GM20431 (cell line): ENCODE results near the gene ARHGEF38.
"Not testable (repeated sequence)": the region's sequence is repeated elsewhere in the genome, so short reads cannot be mapped to it uniquely, and the experiment has no call there.

ENCODE experiments used
- in situ Hi-C: fragments of 300-500 bp; cut with MseI, MboI; formaldehyde crosslinking; loops from one replicate; pipeline ENCODE4 v1.15.0; 2020; ENCODE audit warnings: low sequenced_read_pairs; ENCODE audit not compliant: unreplicated experiment

The ARHGEF38 gene

DNA sequence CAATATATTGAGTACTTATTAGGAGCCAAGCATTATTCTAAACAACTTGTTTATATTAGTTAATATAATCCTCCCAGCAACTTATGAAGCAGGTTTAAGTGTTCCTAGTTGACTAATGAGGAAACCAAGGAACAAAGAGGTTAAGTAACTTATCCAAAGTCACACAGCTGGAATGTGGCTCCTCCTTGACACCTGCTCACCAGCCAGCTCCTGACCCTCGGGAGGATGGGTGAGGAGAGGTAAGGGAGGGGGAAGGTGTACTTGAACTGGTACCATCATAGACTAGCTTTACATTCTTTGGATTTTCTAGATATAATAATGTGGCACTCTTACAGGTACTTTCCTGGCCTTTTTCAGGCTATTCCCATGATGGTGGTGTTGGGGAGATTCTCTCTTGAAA lies 50.7 kb downstream of the ARHGEF38 start:
- in situ Hi-C loops: no loop called here

DNA sequence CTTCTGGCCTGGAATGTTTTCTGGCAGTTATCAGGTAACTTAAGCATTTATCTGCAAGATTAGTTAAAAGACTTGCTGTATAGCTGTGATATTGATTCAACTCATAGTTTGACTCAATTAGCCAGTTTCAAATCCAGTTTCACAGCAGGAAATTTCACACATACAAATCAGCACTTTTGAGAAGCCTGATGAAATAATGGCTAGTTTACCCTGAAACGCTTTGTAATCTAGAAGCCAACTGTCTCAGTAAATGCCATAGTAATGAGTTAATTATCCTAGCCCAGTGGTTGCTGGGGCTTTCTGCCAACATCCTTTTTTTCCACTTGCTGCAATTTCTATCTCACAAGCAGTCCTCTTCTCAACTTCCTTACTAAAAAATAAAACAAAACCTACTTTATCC lies 53.1 kb downstream of the ARHGEF38 start:
- in situ Hi-C loops: no loop called here

DNA sequence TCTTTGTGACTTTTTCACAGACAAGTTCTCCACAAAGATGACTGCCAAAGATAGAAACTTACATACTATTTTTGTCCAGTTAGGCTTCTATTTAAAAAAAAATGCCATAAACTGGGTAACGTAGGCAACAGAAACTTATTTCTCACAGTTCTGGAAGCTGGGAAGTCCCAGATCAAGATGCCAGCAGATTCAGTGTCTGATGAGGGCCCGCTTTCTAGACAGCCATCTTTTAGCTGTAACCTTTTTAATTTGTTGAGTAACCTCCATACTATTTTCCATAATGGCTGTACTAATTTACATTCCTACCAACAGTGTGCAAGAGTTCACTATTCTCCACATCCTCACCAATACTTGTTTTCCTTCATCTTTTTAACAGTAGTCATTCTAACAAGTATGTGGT lies 55.5 kb downstream of the ARHGEF38 start:
- in situ Hi-C loops: no loop called here

GRCh38 chr4:105609819-105610218 lies 57.4 kb downstream of the ARHGEF38 start:
- in situ Hi-C loops: not testable (repeated sequence)

DNA sequence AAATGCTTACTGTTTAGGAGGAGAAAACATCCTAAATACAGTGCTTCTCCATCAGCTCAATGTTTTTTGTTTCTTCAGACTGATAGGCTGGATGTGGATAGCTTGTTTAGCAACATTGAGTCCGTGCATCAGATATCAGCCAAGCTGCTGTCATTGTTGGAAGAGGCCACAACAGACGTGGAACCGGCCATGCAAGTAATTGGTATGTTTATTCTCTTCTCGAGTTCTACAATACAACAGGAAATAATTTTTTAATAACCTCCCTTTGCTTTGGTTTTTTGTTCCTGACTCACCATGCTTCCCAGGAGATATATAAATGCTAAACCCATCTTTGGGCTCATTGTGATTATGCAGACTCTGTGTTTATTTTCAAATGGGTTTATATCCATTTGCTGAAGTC lies 60.9 kb downstream of the ARHGEF38 start:
- in situ Hi-C loops: no loop called here

DNA sequence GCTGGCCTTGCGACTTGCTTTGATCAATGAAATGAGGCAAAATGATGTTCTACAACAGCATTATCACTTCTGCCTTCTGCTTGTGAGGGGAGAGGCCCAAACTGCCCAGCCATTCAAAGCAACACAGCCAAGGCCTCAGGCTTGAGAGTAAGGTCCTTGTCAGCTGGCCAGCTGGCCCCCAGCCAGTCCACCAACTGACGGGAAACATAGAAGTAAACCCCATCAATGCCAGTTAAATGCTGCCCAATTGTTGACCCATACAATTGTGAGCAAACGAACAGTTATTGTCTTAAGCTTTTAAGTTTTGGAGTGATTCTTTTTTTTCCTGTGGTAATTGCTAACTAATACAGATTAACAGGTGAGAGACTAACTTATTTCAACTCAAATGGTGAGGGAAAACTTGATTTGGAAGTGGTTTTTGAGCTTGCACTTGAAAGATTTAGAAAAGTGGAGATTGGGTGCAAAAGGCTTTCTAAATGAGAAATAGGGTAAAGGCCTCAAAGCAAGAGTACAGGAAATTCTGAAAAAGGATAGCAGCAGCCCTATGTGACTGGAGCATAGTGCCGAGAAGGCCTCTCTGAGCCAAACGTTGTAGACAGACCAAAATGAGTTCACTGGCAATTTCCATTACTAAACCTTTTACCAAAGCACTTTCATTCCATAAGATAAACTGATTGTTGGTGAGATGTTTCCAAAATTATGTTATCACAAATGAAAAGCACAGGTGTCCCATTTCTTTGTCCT lies 66.9 kb downstream of the ARHGEF38 start:
- in situ Hi-C loops: no loop called here

DNA sequence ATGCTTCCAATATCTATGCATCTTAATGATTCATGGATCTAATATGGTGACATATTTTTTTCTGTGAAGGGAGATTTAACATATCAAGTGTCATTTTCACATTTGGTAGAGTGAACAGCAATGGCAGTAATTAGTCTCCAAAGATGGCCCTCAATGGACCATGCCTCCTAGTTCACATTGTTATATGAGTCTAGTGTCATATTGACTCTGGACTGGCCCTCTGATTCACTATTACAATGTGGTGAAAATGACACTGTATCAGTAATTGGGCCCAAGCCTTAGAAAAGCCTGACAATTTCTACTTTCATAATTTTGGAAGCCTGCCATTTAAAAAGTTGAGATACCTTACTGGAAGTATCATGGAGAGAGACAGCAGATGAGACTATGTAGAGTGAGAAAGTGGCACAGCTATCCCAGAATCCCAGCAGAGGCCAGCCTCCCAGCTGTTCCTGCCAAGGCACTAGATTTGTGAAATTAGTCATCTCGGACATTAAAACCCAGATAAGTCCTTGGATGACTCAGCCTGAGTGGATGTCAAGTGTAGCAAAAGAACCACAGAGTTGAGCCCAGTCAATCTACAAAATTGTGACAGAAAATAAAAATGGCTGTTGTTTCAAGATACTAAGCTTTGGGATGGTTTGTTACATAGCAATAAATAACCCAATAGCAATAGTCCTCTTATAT lies 68.4 kb downstream of the ARHGEF38 start:
- in situ Hi-C loops: no loop called here

DNA sequence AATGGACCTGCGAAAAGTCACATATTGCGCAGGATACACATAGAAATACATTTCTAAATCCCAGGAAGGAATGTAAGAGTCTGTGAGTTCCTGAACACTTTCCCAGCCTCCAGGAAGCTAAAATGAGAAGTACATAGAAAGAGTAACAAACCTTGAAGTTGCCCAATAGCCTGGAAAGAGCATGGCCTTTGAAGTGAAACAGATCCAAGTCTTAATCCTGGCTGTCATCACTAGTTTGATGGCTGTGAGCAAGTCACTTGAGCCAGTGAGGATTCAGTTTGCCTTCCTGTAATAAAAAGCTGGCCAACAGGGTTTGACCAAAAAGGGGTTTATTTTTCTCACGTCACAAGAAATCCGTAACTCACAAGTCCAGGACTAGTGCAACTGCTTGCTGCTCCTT lies 69.8 kb downstream of the ARHGEF38 start:
- in situ Hi-C loops: no loop called here

- in situ Hi-C loops: no loop called here
Observed at GRCh38 chr4:105623099-105623498, 70.7 kb downstream of the ARHGEF38 start.

DNA sequence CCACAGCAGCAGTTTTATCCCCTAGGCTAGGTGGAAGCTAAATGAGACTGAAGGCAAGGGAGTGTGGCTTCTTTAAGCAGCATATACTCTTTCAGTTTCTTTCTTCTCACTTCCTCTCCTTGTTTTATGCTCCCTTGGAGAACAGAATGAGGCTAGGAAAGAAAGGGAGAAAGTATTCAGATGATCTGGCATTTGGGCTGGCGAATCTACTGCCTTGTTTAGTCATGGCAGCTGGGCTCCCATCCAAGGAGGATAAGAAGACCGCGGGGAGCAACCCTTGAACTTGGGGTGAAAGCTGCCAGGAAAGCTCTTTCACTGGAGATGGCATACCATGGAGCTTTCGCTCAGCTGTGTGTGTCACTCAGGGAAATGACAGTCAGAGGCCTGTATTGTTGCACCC lies 72.1 kb downstream of the ARHGEF38 start:
- in situ Hi-C loops: no loop called here

DNA sequence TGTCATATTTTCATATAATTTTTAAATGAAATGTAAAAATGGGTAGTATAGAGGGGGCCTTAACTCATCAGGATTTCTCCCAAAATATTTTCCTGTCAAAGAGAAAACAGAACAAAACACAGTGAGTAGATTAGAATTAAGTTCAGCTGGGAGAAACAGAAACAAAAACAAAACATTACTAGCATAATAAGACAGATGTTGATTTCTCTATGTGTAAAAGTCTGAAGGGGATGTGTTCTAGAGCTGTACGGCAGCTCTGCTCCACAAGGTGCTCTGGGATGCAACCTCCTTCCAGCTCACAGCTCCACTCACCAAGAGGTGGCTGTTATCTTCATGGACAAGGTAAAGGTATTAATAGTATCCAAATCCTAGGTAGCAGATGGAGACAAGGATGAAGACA lies 72.8 kb downstream of the ARHGEF38 start:
- in situ Hi-C loops: no loop called here

GRCh38 chr4:105626846-105627245 lies 74.4 kb downstream of the ARHGEF38 start:
- in situ Hi-C loops: no loop called here

GRCh38 chr4:105627620-105628019 lies 75.2 kb downstream of the ARHGEF38 start:
- in situ Hi-C loops: no loop called here

DNA sequence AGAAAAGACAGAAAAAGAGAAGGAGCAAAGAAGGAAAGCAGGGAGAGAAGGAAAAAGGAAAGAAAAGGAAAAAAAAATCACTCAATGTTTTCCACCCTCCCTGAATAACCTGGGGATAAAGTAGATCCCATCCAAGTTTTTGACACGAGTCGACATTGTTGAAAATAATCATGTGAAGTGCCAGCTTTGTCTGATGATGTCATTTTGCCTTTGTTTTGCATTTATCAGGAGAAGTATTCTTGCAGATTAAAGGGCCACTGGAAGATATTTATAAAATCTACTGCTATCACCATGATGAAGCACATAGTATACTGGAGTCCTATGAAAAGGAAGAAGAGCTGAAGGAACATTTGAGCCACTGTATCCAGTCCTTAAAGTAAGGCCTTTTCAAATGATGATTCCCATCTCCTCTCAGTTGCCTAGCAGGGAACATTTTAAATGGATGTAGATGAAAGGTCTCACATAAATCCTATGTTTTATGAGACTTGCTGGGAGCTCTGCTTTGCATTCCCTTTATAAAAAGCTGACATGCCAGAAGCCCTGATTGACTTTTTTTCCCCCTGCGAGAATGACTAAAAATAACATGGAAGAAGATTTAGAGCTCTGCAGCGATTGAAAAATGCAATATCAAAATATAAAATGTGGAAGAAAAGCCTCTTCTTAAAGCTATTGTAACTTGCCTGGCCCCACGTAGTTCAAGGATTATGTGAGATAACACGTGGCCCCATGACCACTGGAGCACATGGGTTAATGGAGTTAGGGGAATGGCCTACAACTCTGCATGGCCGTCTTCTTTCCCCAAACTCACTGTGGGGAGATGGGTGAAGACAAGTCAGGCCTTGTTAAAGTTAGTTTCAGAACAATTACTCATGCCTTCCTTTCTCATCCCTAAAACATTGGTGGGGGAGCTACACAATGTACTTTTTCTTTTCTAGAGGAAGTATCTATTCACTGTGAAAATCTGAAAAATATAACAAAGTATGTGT lies 78.5 kb downstream of the ARHGEF38 start:
- in situ Hi-C loops: no loop called here

- in situ Hi-C loops: no loop called here
Observed at GRCh38 chr4:105631818-105632400, 79.5 kb downstream of the ARHGEF38 start.

DNA sequence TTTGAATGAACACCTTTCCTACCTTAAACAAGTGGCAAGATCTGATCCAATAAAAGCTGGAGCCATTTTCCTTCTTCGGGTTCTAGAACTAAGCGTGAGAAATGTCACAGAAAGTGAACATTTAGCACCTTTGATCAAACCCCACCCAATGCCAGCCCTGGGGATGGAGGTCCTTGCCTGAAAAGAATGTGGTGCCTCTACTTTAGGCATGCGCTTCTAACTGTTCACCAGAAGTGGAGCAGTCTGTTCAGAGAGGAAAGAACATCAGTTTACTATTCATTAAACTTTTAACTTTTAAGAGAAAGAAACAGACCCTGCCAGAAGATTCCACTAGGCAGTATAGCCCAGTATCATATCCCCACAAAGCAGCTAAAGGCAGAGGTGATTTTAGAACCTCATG lies 80.2 kb downstream of the ARHGEF38 start:
- in situ Hi-C loops: no loop called here

- in situ Hi-C loops: no loop called here
Observed at GRCh38 chr4:105633241-105633640, 80.8 kb downstream of the ARHGEF38 start.

DNA sequence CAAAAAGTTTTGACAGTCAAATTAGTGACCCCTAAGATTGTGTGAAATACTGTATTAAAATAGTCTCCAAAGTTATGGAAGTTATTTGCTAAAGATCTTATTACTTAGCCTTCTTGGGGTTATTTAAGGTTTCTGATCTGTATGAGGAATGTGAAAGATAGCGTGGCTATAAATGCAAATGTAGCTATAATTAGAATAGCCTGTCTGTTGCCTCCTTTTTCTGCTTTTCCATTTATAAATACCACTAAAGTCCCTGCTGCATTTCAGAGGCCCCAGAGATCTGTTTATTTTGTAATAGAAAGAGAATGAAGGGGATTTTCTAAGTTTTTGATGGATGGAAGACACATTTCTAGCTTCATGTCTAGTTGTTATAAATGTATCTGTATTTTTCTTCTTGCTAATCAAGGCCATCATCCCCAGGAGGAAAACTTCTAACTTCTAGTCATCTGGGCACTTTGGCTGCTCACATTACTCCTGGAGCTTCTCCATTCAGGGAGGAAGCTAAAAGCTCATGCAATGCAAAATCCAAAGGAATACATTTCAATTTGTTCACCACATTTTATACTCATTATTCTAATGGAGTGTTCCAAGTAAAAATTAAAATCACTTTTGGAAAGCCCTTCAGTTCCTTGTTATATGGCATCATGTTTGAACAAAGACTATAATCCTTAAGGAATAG lies 82.1 kb downstream of the ARHGEF38 start:
- in situ Hi-C loops: no loop called here

- in situ Hi-C loops: no loop called here
Observed at GRCh38 chr4:105637408-105638176, 85.2 kb downstream of the ARHGEF38 start.
